Stomach smooth muscle (tissue), 2 donors: ENCODE results near the gene FHIT.

ENCODE experiments used
- H3K27ac ChIP-seq: one replicate; pipeline ENCODE4 v1.7.0; 2013; ENCODE audit warnings: mild to moderate bottlenecking, low read length, inconsistent platforms
- H3K27me3 ChIP-seq, 2 donors: one replicate each; pipeline ENCODE4 v1.7.0; 2013; ENCODE audit warnings: low read length in 2 of 2; ENCODE audit not compliant: insufficient read depth in 2 of 2, control insufficient read depth in 1 of 2
- H3K36me3 ChIP-seq, 2 donors: one replicate each; pipeline ENCODE4 v1.7.0; 2013; ENCODE audit warnings: low read length in 2 of 2; ENCODE audit not compliant: control insufficient read depth in 2 of 2, insufficient read depth in 2 of 2
- H3K4me1 ChIP-seq: one replicate; pipeline ENCODE4 v1.7.0; 2013; ENCODE audit warnings: low read length; ENCODE audit not compliant: control insufficient read depth, insufficient read depth
- H3K4me3 ChIP-seq, 2 donors: one replicate each; pipeline ENCODE4 v1.7.0; 2013; ENCODE audit warnings: low read length in 2 of 2
- H3K9ac ChIP-seq, 2 donors: one replicate each; pipeline ENCODE4 v1.7.0; 2013; ENCODE audit warnings: low read length in 2 of 2, mild to moderate bottlenecking in 1 of 2
- H3K9me3 ChIP-seq, 2 donors: one replicate each; pipeline ENCODE4 v1.7.0; 2013; ENCODE audit warnings: low read length in 2 of 2; ENCODE audit not compliant: control insufficient read depth in 2 of 2
- donor health status: healthy.
- donor health status: Pancreatic carcinoma.

The FHIT gene

GRCh38 chr3:60313231-60313798 lies 937.9 kb downstream of the FHIT start:
- Histone ChIP-seq H3K36me3 (no peaks in the 10 kb centered on the region), H3K9ac (no peak overlapping the region), H3K27ac (no peak overlapping the region), H3K4me1 (peaks cover 8% of the 10 kb centered on the region), H3K4me3 (no peak overlapping the region), H3K27me3 (no peaks in the 10 kb centered on the region), H3K9me3 (no peaks in the 10 kb centered on the region)

GRCh38 chr3:60309539-60310268 lies 941.5 kb downstream of the FHIT start:
- H3K4me3 ChIP-seq = no peak overlapping the region
- no peaks in the 10 kb centered on the region for H3K9me3 ChIP-seq
- H3K36me3 ChIP-seq = no peaks in the 10 kb centered on the region
- H3K27me3 ChIP-seq = no peaks in the 10 kb centered on the region
- peaks cover 3% of the 10 kb centered on the region for H3K4me1 ChIP-seq
- H3K9ac ChIP-seq = no peak overlapping the region
- H3K27ac ChIP-seq = no peak overlapping the region

- Histone ChIP-seq H3K9ac (no peak overlapping the region), H3K4me3 (no peak overlapping the region), H3K36me3 (no peaks in the 10 kb centered on the region), H3K27me3 (no peaks in the 10 kb centered on the region), H3K4me1 (peaks cover 2% of the 10 kb centered on the region), H3K27ac (no peak overlapping the region), H3K9me3 (no peaks in the 10 kb centered on the region)
Measured at GRCh38 chr3:60308808-60309207, 942.4 kb downstream of the FHIT start.

GRCh38 chr3:60307562-60308199 lies 943.6 kb downstream of the FHIT start:
- H3K4me3 ChIP-seq = no peak overlapping the region
- H3K9ac ChIP-seq = no peak overlapping the region
- no peaks in the 10 kb centered on the region for H3K36me3 ChIP-seq
- H3K27ac ChIP-seq = no peak overlapping the region
- no peaks in the 10 kb centered on the region for H3K27me3 ChIP-seq
- H3K4me1 ChIP-seq = no peaks in the 10 kb centered on the region
- no peaks in the 10 kb centered on the region for H3K9me3 ChIP-seq

- H3K27me3 ChIP-seq = no peaks in the 10 kb centered on the region
- no peaks in the 10 kb centered on the region for H3K4me1 ChIP-seq
- H3K27ac ChIP-seq = no peak overlapping the region
- H3K36me3 ChIP-seq = no peaks in the 10 kb centered on the region
- H3K9ac ChIP-seq = no peak overlapping the region
- no peaks in the 10 kb centered on the region for H3K9me3 ChIP-seq
- no peak overlapping the region for H3K4me3 ChIP-seq
Measured at GRCh38 chr3:60304112-60304511, 947.1 kb downstream of the FHIT start.

- Histone ChIP-seq H3K27me3 (no peaks in the 10 kb centered on the region), H3K9ac (no peak overlapping the region), H3K9me3 (no peaks in the 10 kb centered on the region), H3K4me1 (no peaks in the 10 kb centered on the region), H3K27ac (no peak overlapping the region), H3K4me3 (no peak overlapping the region), H3K36me3 (no peaks in the 10 kb centered on the region)
Measured at GRCh38 chr3:60303160-60303559, 948.1 kb downstream of the FHIT start.

GRCh38 chr3:60301142-60301541 lies 950.1 kb downstream of the FHIT start:
- Histone ChIP-seq H3K4me1 (no peaks in the 10 kb centered on the region), H3K9ac (no peak overlapping the region), H3K4me3 (no peak overlapping the region), H3K27ac (no peak overlapping the region), H3K36me3 (no peaks in the 10 kb centered on the region), H3K9me3 (no peaks in the 10 kb centered on the region), H3K27me3 (no peaks in the 10 kb centered on the region)

- no peak overlapping the region for H3K9ac ChIP-seq
- no peaks in the 10 kb centered on the region for H3K9me3 ChIP-seq
- no peaks in the 10 kb centered on the region for H3K36me3 ChIP-seq
- no peak overlapping the region for H3K27ac ChIP-seq
- no peaks in the 10 kb centered on the region for H3K4me1 ChIP-seq
- no peak overlapping the region for H3K4me3 ChIP-seq
- no peaks in the 10 kb centered on the region for H3K27me3 ChIP-seq
Measured at GRCh38 chr3:60298141-60298540, 953.1 kb downstream of the FHIT start.

- no peak overlapping the region for H3K27ac ChIP-seq
- H3K9me3 ChIP-seq = no peaks in the 10 kb centered on the region
- H3K4me1 ChIP-seq = no peaks in the 10 kb centered on the region
- no peak overlapping the region for H3K9ac ChIP-seq
- no peak overlapping the region for H3K4me3 ChIP-seq
- no peaks in the 10 kb centered on the region for H3K36me3 ChIP-seq
- no peaks in the 10 kb centered on the region for H3K27me3 ChIP-seq
Measured at GRCh38 chr3:60294181-60294580, 957.1 kb downstream of the FHIT start.

- H3K27me3 ChIP-seq = no peaks in the 10 kb centered on the region
- no peaks in the 10 kb centered on the region for H3K9me3 ChIP-seq
- no peak overlapping the region for H3K4me3 ChIP-seq
- no peak overlapping the region for H3K27ac ChIP-seq
- no peaks in the 10 kb centered on the region for H3K36me3 ChIP-seq
- no peak overlapping the region for H3K9ac ChIP-seq
- H3K4me1 ChIP-seq = no peaks in the 10 kb centered on the region
Measured at GRCh38 chr3:60291115-60291514, 960.1 kb downstream of the FHIT start.

- no peaks in the 10 kb centered on the region for H3K36me3 ChIP-seq
- H3K4me3 ChIP-seq = no peak overlapping the region
- H3K9ac ChIP-seq = no peak overlapping the region
- H3K27me3 ChIP-seq = no peaks in the 10 kb centered on the region
- H3K27ac ChIP-seq = no peak overlapping the region
- H3K4me1 ChIP-seq = no peaks in the 10 kb centered on the region
- H3K9me3 ChIP-seq = no peaks in the 10 kb centered on the region
Measured at GRCh38 chr3:60290122-60290492, 961.1 kb downstream of the FHIT start.
